ENCODE measurements around the gene RNF14.

The RNF14 gene

GRCh38 chr5:141973871-141974595 lies 5.1 kb downstream of the RNF14 start:
- TF ChIP-seq CTCF (conservative IDR thresholded peaks at IDR 0.05; ENCODE audit: control insufficient read depth, insufficient read depth, low read depth, low read length): no peak
- H3K4me3 ChIP-seq (ENCODE audit: control insufficient read depth, low read depth, low read length): no peak overlapping the region
- DNase-seq (ENCODE audit: low read depth): peak; percentile 74

GRCh38 chr5:141976176-141976575 lies 7.3 kb downstream of the RNF14 start:
- DNase-seq (ENCODE audit: low read depth): no peak
- no peak for TF ChIP-seq CTCF (conservative IDR thresholded peaks at IDR 0.05; ENCODE audit: control insufficient read depth, insufficient read depth, low read depth, low read length)
- no peak overlapping the region for H3K4me3 ChIP-seq (ENCODE audit: control insufficient read depth, low read depth, low read length)

- no peak for DNase-seq (ENCODE audit: low read depth)
- H3K4me3 ChIP-seq (ENCODE audit: control insufficient read depth, low read depth, low read length): no peak overlapping the region
- TF ChIP-seq CTCF (conservative IDR thresholded peaks at IDR 0.05; ENCODE audit: control insufficient read depth, insufficient read depth, low read depth, low read length): no peak
Measured at GRCh38 chr5:141978389-141978788, 9.5 kb downstream of the RNF14 start.

GRCh38 chr5:141982626-141983025 lies 13.7 kb downstream of the RNF14 start:
- no peak overlapping the region for H3K4me3 ChIP-seq (ENCODE audit: control insufficient read depth, low read depth, low read length)
- no peak for DNase-seq (ENCODE audit: low read depth)
- TF ChIP-seq CTCF (conservative IDR thresholded peaks at IDR 0.05; ENCODE audit: control insufficient read depth, insufficient read depth, low read depth, low read length): no peak

GRCh38 chr5:141986072-141986471 lies 17.2 kb downstream of the RNF14 start:
- no peak for TF ChIP-seq CTCF (conservative IDR thresholded peaks at IDR 0.05; ENCODE audit: control insufficient read depth, insufficient read depth, low read depth, low read length)
- no peak overlapping the region for H3K4me3 ChIP-seq (ENCODE audit: control insufficient read depth, low read depth, low read length)
- DNase-seq (ENCODE audit: low read depth): no peak

- TF ChIP-seq CTCF (conservative IDR thresholded peaks at IDR 0.05; ENCODE audit: control insufficient read depth, insufficient read depth, low read depth, low read length): no peak
- no peak for DNase-seq (ENCODE audit: low read depth)
Measured at GRCh38 chr5:141989720-141990119, 20.8 kb downstream of the RNF14 start.

More at GRCh38 chr5:141989720-141990119, 20.8 kb downstream of the RNF14 start:
- no peak overlapping the region for H3K4me3 ChIP-seq (ENCODE audit: control insufficient read depth, low read depth, low read length)
